ENCODE measurements around the gene ATE1.

Gene ATE1

DNA sequence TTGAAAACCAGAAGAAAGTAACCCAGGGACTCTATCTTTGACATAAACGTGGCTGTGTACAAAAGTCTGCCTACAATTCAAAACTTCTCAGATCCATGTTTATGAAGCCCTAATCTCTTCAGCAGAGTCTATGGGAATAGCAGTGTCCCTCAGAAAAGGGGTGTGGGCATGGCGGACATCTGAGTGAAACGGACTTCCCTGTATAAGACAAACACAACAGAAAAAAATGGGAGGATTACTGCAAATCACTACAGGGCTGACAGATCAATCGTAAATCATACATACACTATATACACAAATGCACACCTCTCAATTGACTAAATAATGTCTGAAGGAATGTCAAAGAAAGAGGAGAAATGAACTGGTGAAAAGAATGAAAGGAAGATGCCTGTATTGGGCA is 114.0 kb downstream of the ATE1 start:
- H3K27ac ChIP-seq, result no peak overlapping the region
- no peak for TF ChIP-seq CTCF (conservative IDR thresholded peaks at IDR 0.05)

- TF ChIP-seq CTCF (conservative IDR thresholded peaks at IDR 0.05), result no peak
- no peak overlapping the region for H3K27ac ChIP-seq
These were observed 114.5 kb downstream of the ATE1 start for GRCh38 chr10:121813211-121813815.

GRCh38 chr10:121812031-121812430 is 115.8 kb downstream of the ATE1 start:
- TF ChIP-seq CTCF (conservative IDR thresholded peaks at IDR 0.05), result no peak
- H3K27ac ChIP-seq, result peak overlapping the region; percentile 15; the same call in 1 of the 2 replicates

- TF ChIP-seq CTCF (conservative IDR thresholded peaks at IDR 0.05), result no peak
- peak overlapping the region; percentile 15; the same call in 1 of the 2 replicates for H3K27ac ChIP-seq
These were observed 116.4 kb downstream of the ATE1 start for GRCh38 chr10:121811386-121811785.

- TF ChIP-seq CTCF (conservative IDR thresholded peaks at IDR 0.05), result no peak
These were observed 119.0 kb downstream of the ATE1 start for GRCh38 chr10:121808835-121809234.

GRCh38 chr10:121804460-121804859 is 123.4 kb downstream of the ATE1 start:
- no peak for TF ChIP-seq CTCF (conservative IDR thresholded peaks at IDR 0.05)
- H3K27ac ChIP-seq, result no peak overlapping the region

More at GRCh38 chr10:121808835-121809234, 119.0 kb downstream of the ATE1 start:
- no peak overlapping the region for H3K27ac ChIP-seq

- no peak for TF ChIP-seq CTCF (conservative IDR thresholded peaks at IDR 0.05)
- no peak overlapping the region for H3K27ac ChIP-seq
These were observed 124.2 kb downstream of the ATE1 start for GRCh38 chr10:121803611-121804010.
